HG03097 (cell line): Measurements from ENCODE around the gene SPEM1.
A peak's percentile ranks its signal among the peaks of the same experiment; 100 is the strongest.

ENCODE experiments used
- ATAC-seq: cut with Tn5 transposase; IDR thresholded peaks from one replicate; pipeline ENCODE4 v1.9.1; 2021; ENCODE audit not compliant: unreplicated experiment, low FRiP score

SPEM1 gene, protein sequence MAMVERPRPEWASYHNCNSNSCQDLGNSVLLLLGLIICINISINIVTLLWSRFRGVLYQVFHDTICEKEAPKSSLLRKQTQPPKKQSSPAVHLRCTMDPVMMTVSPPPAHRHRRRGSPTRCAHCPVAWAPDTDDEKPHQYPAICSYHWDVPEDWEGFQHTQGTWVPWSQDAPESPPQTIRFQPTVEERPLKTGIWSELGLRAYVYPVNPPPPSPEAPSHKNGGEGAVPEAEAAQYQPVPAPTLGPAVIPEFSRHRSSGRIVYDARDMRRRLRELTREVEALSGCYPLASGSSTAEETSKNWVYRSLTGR

DNA sequence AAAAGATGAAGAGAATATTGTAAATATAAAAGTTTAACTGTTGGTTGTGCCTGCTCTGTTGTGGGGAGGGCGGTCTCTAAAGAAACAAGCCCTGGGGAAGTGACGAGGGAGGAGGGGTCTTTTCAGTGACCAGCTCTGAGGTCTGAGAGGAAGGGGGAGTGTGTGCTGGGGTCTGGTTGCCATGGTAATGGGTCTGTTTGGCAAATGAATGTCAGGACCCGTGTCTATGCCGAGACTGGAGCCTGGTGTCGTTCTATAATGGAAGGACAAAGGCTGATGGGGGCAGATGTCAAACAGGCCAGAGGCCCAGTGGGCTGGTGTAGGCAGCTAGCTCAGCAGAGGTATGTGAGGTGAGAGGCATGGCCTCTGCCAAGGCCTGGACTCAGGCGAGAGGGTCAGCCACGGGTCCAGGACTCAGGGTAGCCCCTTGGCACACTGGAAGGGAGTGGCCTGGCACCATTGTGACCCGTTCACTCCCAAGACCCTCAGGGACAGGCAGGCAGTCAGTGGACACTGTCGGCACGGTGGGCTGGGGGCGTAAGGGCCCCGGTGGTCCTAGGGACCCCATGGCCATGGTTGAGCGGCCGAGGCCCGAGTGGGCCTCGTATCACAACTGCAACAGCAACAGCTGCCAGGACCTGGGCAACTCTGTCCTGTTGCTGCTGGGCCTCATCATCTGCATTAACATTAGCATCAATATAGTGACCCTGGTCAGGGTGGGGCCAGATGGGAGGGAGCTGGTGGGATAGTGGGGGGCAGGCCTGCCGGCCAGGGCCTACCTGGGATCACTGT lies at the start of gene SPEM1:
SPEM1 (plus strand) TSS at position 506 of the 792 bp plus-strand sequence; CDS start at position 567, 61 bp downstream.
- ATAC-seq: no peak

DNA sequence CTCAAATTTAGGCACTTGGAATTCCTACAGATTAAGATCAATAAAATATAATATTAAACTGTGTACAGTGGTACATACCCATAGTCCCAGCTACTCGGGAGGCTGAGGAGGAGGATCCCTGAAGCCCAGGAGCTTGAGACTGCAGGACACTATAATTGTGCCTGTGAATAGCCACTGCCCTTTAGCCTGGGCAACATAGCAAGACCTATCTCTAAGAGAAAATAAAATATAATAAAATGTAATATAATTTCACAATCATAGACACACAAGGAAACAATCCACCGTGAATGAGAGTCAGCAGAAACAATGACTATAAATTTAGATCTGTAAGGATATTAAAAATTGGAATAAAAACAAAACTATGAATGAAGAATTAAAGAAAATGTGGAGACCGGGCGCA lies 49.3 kb upstream of the SPEM1 start:
- no peak for ATAC-seq

DNA sequence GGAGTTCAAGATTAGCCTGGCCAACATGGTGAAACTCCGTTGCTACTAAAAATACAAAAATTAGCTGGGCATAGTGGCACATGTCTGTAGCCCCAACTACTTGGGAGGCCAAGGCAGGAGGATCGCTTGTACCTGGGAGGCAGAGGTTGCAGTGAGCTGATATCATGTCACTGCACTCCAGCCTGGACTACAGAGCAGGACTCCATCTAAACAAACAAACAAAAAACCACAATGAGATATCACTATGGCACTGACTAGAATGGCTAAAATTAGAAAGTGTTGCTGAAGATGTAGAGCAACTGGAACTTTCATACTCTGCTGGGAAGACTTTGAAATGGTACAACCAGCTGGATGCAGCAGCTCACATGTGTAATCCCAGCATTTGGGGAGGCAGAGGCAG lies 45.8 kb upstream of the SPEM1 start:
- no peak for ATAC-seq

DNA sequence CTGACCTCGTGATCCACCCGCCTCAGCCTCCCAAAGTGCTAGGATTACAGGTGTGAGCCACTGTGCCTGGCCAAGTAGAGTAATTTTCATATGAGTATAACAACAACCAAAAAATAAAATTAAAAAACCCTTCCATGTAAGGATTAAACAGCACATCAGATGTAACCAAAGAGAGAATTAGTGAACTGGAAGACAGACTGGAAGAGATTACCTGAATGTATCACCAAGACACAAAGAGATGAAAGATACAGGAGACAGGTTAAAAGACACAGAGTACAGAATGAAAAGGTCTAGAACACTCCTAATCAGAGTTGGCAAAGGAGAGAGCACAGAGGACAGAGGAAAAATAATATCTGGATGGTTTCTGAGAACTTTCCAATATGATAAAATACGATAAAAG lies 41.0 kb upstream of the SPEM1 start:
- ATAC-seq: no peak

DNA sequence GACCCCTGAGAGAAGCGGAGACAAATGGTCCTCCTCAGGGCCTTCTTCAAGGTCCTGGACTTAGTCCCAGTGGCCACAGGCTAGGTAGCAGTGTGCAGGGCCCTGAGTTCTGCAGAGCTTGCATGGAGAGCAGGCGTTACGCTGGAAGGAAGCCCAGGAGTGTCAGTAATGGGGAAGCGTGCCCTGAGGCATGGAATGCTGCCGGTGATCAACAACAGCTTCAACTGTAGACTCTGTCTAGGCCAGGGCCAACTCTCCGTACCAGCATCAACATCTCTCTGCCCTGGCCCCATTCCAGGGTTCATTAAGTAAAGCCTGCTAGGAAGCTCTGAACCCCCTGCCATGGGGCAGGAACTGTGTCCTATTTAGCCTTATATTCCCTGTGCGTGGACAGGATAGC lies 39.8 kb upstream of the SPEM1 start:
- ATAC-seq: no peak

DNA sequence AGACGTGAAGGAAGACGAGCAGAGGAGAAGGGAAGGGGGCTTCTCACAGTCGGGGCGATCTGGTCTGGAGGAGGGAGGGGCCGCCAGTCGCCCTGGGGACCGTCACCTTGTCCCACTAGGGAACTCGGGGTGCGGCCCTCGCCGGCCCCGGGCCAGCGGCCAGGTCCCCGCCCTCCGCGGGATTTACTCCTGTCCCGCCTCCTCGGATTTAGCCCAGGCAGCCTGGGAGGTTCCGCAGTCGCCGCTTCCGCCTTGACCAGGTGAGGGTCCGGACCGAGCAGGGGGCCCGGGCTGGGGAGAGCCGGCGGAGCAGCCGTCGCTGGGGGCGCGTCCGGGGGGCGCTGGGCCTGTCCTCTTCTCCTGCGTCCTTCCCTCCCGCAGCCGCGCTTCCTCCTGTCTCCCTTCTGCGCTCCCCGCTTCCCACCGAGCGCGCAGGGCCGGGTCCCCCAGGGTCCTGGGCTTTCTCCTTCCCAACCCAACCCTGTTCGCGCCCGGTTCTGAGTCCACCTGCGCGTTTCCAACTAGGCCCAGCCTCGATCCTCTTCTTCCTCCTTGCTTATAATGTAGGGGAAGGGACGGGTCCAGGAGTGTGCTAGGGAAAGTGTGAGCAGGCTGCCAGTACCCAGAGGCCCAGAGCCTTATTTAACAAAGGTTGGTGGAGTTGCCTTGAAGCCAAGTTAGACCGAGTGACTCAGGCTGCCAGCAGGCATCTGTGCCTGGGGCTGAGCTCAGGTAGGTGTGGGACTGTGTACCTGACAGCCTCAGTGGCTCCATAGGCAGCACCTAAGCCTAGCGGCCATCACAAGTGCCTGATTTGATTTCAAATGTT lies 39.1 kb upstream of the SPEM1 start, which contains the start of gene TNK1:
TNK1 (plus strand) TSS at position 235 of the 829 bp plus-strand sequence. CDS start 1,838 bp downstream, outside the sequence.
- no peak for ATAC-seq

DNA sequence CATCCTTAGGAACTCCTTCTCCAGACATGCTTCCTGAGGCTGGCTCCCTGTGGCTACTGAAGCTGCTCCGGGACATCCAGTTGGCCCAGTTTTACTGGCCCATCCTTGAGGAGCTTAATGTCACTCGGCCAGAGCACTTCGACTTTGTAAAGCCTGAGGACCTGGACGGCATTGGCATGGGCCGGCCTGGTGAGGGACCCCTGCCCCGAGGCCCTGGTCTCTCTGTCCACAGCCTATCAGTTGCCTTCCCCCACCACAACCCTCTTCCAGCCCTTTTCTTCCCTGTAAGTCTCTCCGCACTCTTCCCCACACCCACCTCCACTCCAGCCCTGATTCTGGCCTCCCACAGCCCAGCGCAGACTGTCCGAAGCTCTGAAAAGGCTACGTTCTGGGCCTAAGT lies 37.2 kb upstream of the SPEM1 start:
- no peak for ATAC-seq

DNA sequence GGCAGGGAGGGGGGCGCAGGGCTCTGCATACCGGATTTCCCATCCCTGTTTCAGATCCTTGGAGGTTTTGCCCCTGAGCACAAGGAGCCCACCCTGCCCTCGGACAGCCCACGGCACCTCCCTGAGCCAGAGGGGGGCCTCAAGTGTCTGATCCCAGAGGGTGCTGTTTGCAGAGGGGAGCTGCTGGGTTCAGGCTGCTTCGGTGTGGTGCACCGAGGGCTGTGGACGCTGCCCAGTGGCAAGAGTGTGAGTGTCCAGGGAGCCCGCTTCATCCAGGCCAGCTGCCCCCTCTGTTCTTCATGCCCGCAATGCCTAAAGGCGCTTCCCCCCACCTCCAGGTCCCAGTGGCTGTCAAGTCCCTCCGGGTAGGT lies 36.8 kb upstream of the SPEM1 start:
- ATAC-seq: no peak

DNA sequence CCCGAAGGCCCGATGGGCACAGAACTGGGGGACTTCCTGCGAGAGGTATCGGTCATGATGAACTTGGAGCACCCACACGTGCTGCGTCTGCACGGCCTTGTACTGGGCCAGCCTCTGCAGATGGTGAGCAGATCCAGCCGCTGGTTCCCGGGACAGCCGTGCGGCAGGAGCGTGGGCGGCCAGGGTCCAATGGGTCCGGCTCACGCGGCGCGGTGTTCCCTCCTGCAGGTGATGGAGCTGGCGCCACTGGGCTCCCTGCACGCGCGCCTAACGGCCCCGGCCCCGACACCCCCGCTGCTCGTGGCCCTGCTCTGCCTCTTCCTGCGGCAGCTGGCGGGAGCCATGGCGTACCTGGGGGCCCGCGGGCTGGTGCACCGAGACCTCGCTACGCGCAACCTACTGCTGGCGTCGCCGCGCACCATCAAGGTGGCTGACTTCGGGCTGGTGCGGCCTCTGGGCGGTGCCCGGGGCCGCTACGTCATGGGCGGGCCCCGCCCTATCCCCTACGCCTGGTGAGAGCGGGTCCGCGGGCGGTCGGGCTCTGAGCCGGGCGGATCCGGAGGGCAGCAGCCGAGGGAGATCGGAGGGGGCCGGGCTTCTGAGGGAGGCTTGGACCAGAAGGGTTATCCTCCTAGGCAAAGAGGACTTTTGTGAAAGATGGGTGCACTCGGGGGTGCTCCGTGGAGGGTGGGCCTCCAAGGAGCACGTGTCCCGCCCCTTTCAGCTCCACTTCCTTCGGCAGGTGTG lies 36.2 kb upstream of the SPEM1 start:
- ATAC-seq: no peak

DNA sequence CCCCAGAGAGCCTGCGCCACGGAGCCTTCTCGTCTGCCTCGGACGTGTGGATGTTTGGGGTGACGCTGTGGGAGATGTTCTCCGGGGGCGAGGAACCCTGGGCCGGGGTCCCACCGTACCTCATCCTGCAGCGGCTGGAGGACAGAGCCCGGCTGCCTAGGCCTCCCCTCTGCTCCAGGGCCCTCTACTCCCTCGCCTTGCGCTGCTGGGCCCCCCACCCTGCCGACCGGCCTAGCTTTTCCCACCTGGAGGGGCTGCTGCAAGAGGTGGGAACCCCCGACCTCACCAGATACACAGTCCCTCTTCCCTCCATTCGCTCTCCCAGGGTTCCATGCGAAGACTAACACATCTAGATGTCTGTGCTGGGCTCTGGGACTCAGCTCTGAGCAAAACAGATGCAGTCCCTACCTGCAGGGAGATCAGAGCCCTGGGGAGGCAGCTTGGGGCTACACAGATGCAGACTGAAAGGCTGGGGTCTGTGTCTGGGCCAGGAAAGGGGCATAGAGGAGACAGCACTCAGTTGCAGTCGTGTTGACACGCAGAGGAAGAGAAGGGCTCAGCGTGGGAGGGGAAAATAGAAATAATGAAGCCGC lies 35.5 kb upstream of the SPEM1 start:
- ATAC-seq: no peak

DNA sequence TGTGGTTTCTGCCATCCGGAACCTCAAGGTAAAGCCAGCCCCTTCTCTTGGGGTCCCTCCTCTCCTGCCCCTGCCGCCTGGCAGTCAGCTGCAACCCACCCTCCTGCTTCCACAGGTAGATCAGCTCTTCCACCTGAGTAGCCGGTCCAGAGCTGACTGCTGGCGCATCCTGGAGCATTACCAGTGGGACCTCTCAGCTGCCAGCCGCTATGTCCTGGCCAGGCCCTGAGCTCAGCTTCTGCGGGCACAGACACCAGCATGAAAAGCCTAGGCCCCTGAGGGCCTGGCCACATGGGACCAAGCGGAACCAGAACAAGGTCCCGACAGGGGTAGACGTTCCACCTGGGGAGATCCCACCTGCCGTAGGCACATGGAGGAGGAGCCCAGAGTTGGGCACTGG lies 31.3 kb upstream of the SPEM1 start:
- no peak for ATAC-seq

DNA sequence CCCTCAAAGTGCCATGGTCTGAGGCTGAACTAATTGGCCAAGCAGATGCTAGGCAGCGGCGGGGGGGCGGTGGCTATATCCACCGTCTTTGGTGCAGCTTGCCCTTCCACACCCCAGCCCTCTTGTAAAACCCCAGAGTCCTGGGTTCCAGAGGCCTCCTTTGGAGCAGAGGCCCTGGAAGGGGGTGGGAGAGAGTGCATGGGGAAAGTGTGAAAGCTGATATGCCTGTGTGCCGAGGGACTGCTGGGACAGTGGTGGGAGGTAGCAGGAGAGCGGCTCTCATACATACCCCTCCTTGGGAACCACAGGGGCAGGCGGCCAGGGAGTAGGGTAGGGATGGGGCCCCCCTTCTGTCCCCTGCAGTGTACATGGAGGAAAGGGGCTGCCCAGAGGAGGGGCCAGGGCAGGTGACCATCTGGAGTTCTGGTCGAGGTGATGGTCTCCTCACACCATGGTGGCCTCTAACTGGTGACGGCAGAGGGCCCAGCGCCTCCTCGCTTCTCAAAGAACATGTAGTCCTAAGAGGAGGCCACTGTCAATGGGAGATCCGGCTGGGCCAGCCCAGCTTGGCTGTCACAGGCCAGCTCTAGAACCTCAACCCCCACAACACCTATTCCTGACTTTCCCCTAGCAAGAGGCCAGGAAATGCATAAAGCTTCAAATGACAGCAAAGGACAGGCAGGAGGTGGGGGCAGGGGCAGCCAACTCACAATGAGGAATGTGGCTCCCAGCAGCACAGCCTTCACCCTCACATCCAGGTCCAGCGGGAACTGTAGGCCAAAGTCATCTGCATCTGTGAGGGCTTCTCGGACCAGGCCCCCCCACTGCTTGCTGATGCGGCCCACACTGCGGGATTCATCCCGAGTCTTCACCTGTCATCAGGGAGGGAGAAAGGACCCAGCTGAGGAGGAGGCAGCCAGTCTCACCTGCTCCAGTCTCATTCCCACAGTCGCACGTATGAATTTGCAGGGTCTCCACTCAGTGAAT lies 29.9 kb upstream of the SPEM1 start:
- no peak for ATAC-seq

DNA sequence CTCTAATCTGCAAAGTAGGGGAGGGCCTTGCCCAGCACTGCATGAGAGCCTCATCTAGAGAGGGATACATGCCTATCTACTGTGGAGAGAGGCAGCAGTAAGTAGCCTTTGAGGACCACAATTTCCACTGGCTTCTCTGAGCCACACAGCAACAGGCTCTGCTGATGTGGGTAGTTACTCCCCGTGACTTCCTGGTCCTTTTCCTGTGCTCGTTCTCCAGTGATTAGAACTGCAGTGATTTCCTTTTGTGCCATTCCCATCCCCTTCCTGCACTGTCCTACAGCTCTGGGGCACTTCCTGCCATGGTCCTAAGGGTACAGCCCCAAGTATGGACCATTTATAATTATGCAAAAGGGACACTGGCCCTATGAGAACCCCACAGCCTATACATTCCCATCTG lies 28.8 kb upstream of the SPEM1 start:
- no peak for ATAC-seq

DNA sequence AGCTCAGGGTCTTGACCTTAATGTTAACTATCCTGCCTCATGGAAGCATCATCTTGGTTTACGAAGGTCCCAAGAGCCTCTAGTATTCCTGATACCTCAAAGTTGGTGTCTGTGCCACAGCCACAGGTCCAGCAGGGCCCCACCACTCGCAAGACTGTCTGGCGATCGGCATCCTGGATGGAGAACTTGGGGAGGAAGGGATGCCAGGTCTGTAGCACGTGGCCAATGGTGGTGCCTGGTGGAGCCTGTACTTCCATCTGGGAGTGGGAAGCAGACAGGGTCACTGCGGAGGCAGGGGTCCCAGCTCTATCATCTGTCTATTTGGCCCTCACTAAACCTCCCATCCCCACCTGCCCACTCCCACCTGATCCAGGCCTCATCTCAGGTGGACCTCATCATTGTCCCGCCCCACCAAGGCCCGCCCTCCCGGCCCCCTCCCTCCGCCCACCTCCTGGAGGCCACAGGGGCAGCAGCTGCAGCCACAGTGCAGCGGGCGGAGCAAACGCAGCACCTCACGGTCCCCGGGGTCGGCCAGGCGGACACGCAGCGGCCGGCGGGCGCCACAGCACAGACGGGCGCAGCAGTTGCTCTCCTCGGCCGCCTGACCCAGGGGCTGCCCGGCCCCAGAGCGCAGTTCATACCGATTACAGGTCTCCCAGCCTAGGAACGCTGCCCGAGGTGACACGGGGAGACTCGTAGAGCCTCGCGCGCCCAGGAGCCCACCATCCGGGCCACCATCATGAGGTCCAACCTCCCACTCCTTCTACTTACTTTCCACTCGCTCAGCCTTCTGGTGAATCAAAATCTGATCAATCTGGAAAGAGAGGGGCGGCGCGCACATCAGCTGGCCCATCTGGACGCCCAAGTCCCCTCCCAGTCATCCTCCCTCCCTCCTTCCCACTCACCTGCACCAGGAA lies 27.2 kb upstream of the SPEM1 start:
- ATAC-seq: no peak

DNA sequence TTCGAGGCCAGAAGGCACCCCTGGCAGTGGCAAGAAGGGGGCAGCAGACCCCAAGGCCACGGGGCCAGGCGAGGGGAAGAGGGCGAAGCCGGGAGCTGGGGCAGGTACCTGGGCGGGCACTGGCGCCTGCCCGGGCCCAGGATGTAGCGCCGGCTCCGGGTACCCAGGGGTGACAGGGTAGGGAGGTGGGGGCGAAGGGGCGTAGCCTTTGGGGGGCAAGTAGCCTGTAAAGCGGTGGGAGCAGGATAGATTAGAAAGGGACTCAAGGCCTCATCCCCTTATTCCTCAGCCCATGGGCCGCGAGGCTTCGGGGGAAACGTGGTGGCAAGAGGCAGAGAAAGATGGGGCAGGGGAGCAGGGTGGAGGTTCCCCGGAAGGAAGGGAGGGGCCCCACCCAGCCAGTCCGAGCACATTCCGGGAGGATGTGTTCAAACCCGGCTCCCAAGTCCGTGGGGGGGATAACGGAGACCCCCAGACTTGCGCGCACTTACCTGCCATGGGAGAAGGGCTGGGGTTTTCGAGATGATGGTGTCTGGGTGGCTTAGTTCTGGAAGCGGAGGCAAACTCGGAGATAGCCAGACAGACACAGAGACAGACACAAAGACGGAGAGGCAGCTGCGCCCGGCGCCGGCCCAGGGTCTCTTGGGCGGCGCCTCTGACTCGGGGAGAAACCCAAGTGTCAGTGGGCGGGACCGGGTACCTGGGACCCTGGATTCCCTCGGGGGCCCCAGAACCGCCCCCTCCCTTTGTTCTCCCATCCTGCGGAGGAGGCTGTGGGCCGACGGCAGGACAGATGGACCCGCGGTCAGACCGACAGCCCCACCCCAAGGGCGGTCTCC lies 26.3 kb upstream of the SPEM1 start:
- ATAC-seq: peak; percentile 27

DNA sequence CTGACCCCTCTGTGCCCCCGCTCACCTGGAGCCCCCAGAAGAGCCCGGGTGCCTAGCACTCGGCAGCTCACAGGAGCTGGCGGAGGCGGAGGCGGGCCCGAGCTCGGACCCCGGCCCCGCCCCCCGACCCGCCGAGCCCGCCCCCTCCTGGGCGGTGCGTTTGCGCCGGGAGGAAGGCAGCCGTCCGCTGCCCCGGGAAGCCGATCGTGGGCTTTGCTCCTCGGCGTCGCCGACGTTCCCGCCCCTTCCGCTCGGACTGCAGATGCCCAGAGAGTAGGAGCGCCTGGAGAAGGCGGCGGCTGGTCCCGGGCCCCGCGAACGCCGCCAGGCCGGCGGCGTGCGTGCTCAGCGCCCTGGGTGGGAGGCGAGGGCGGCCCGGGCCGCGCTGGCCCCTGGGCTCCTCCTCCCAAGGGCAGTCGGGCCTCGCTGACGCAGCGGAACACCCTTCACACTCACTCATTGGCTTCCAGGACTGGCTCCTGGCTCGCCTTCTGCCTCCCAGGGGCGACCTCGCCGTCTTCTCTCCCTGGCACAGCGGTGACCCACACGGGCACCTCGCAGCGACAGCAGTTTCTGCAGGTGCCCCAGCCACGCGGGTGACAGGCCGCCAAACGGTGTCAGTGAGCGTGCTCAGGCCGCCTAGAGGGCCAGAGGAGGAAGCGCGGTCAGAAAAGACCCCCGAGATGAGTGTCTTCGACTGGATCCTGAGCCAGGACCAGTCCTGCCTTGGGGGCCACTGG lies 25.5 kb upstream of the SPEM1 start, which contains the start of gene PLSCR3:
PLSCR3 (minus strand) TSS at position 74 of the 740 bp plus-strand sequence. CDS start 415 bp downstream, outside the sequence.
- peak; percentile 64 for ATAC-seq
